ENCODE measurements around the gene PSMB2. TPM values are rescaled to one million over a fixed set of nuclear protein-coding genes. Genes with fewer than 3 reads are reported as not detected.
A peak's percentile ranks its signal among the peaks of the same experiment; 100 is the strongest.

PSMB2 gene
- polyA plus RNA-seq, 1 donor from 2014 or later: 48.2 TPM

DNA sequence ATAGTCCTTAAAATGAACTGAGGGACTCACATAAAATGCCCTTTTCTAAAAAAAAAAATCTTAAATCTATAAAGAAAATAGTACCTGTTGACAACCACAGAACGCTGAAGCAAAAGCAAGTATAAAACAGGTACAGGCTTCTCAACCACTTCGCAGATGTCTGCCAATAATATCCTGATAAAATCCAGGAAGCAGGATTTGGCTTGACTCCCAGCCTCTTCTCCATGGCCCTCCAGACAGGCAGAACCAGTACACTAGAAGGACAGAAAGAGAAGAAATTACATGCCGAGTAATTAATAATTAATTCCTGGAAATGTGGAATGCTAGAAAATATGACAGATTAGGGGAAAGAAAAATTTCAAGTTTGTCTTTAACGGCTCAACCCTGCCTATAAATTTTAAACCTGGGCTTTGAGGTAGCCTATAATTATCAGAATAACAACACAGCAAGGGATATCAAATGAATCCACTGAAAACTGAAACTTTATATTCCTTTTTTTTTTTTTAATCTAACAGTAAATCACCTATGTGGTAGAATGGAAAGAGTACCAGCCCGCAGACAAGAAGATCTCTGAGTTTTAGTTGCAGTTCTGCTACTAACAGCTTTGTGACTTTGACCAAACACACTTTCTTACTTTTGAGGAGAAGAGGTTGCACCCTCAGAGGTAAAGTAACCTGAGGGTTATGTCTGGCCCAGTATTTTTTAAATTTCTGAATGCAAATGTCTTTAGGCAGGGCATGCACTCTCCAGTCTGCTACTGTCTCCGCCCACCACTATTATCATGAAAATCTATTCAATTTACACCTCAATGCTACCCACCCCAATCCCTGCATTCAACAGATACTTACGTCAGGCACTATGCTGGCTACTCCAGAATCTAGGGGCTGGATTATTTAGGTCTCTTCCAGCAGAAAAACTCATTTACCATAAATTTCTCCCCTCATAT, 86.8 kb downstream of the PSMB2 start:
- Histone ChIP-seq H3K27ac (ENCODE audit: low read length) (no peak overlapping the region), H3K79me2 (replicated peaks; ENCODE audit: insufficient read depth, low read length) (peaks cover 18% of the 10 kb centered on the region), H3K9me3 (ENCODE audit: low read length) (no peaks in the 10 kb centered on the region), H3K4me3 (ENCODE audit: low read length) (peak overlapping the region; percentile 93), H4K20me1 (ENCODE audit: insufficient read depth) (no peaks in the 10 kb centered on the region), H3K9me2 (ENCODE audit: insufficient read depth, low read length) (no peaks in the 10 kb centered on the region), H3K27me3 (ENCODE audit: insufficient read depth, low read depth, low read length) (no peaks in the 10 kb centered on the region), H3K9ac (ENCODE audit: low read length) (no peak overlapping the region), H3K4me2 (ENCODE audit: low read length) (no peak overlapping the region), H2AFZ (ENCODE audit: low read depth, low read length) (no peak overlapping the region), H3F3A (ENCODE audit: insufficient read depth, low read length, poor library complexity, severe bottlenecking) (peaks cover 5% of the 10 kb centered on the region), H3K36me3 (ENCODE audit: insufficient read depth, low read length) (peaks cover 4% of the 10 kb centered on the region)
- TF ChIP-seq MXI1 (conservative IDR thresholded peaks at IDR 0.05; ENCODE audit: poor library complexity, severe bottlenecking) (no peak), EZH2 (IDR thresholded peaks at IDR 0.05; ENCODE audit: borderline replicate concordance, insufficient read depth, low read length, poor library complexity, severe bottlenecking) (no peak), SMC3 (conservative IDR thresholded peaks at IDR 0.05; ENCODE audit: poor library complexity) (no peak), EP300 (conservative IDR thresholded peaks at IDR 0.05; ENCODE audit: poor library complexity, severe bottlenecking) (no peak)
- TF ChIP-seq, protein P1, sequence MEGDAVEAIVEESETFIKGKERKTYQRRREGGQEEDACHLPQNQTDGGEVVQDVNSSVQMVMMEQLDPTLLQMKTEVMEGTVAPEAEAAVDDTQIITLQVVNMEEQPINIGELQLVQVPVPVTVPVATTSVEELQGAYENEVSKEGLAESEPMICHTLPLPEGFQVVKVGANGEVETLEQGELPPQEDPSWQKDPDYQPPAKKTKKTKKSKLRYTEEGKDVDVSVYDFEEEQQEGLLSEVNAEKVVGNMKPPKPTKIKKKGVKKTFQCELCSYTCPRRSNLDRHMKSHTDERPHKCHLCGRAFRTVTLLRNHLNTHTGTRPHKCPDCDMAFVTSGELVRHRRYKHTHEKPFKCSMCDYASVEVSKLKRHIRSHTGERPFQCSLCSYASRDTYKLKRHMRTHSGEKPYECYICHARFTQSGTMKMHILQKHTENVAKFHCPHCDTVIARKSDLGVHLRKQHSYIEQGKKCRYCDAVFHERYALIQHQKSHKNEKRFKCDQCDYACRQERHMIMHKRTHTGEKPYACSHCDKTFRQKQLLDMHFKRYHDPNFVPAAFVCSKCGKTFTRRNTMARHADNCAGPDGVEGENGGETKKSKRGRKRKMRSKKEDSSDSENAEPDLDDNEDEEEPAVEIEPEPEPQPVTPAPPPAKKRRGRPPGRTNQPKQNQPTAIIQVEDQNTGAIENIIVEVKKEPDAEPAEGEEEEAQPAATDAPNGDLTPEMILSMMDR (IDR thresholded peaks at IDR 0.05; ENCODE audit: poor library complexity, severe bottlenecking): no peak
- TF ChIP-seq, protein P2, sequence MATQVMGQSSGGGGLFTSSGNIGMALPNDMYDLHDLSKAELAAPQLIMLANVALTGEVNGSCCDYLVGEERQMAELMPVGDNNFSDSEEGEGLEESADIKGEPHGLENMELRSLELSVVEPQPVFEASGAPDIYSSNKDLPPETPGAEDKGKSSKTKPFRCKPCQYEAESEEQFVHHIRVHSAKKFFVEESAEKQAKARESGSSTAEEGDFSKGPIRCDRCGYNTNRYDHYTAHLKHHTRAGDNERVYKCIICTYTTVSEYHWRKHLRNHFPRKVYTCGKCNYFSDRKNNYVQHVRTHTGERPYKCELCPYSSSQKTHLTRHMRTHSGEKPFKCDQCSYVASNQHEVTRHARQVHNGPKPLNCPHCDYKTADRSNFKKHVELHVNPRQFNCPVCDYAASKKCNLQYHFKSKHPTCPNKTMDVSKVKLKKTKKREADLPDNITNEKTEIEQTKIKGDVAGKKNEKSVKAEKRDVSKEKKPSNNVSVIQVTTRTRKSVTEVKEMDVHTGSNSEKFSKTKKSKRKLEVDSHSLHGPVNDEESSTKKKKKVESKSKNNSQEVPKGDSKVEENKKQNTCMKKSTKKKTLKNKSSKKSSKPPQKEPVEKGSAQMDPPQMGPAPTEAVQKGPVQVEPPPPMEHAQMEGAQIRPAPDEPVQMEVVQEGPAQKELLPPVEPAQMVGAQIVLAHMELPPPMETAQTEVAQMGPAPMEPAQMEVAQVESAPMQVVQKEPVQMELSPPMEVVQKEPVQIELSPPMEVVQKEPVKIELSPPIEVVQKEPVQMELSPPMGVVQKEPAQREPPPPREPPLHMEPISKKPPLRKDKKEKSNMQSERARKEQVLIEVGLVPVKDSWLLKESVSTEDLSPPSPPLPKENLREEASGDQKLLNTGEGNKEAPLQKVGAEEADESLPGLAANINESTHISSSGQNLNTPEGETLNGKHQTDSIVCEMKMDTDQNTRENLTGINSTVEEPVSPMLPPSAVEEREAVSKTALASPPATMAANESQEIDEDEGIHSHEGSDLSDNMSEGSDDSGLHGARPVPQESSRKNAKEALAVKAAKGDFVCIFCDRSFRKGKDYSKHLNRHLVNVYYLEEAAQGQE (IDR thresholded peaks at IDR 0.05; ENCODE audit: borderline replicate concordance): no peak

DNA sequence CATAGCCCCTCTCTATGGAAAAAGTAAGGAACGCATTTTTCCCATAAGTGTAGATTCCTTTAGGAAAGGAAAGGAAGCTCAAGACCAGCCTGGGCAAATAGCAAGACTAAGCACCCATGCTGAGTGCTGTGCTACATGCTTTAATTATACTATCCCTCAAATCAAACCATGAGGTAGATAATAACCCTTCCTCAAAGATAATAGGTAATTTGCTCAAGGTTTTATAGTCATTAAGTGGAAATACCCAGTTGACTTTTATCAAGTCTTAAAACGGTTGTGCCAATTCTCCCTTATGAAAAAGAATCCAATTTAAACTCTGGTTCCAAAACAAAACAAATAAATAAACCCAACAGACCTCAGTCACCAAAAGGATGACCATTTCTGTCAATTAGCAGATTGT, 87.5 kb downstream of the PSMB2 start:
- Histone ChIP-seq H3K79me2 (replicated peaks; ENCODE audit: insufficient read depth, low read length) (peaks cover 18% of the 10 kb centered on the region), H3K9me3 (ENCODE audit: low read length) (no peaks in the 10 kb centered on the region), H3K27me3 (ENCODE audit: insufficient read depth, low read depth, low read length) (no peaks in the 10 kb centered on the region), H4K20me1 (ENCODE audit: insufficient read depth) (no peaks in the 10 kb centered on the region), H3K4me3 (ENCODE audit: low read length) (no peak overlapping the region), H3K9me2 (ENCODE audit: insufficient read depth, low read length) (no peaks in the 10 kb centered on the region), H3K9ac (ENCODE audit: low read length) (no peak overlapping the region), H3K4me2 (ENCODE audit: low read length) (no peak overlapping the region), H3K27ac (ENCODE audit: low read length) (no peak overlapping the region), H2AFZ (ENCODE audit: low read depth, low read length) (no peak overlapping the region), H3K36me3 (ENCODE audit: insufficient read depth, low read length) (peaks cover 4% of the 10 kb centered on the region), H3F3A (ENCODE audit: insufficient read depth, low read length, poor library complexity, severe bottlenecking) (no peaks in the 10 kb centered on the region)
- TF ChIP-seq EZH2 (IDR thresholded peaks at IDR 0.05; ENCODE audit: borderline replicate concordance, insufficient read depth, low read length, poor library complexity, severe bottlenecking) (no peak), EP300 (conservative IDR thresholded peaks at IDR 0.05; ENCODE audit: poor library complexity, severe bottlenecking) (no peak), MXI1 (conservative IDR thresholded peaks at IDR 0.05; ENCODE audit: poor library complexity, severe bottlenecking) (no peak), POLR2AphosphoS5 (IDR thresholded peaks at IDR 0.05) (no peak), SMC3 (conservative IDR thresholded peaks at IDR 0.05; ENCODE audit: poor library complexity) (no peak), RAD21 (conservative IDR thresholded peaks at IDR 0.05) (no peak), TAF1 (IDR thresholded peaks at IDR 0.05; ENCODE audit: low read depth) (no peak)
- TF ChIP-seq, protein P1 (IDR thresholded peaks at IDR 0.05; ENCODE audit: poor library complexity, severe bottlenecking): no peak
- TF ChIP-seq, protein P2 (IDR thresholded peaks at IDR 0.05; ENCODE audit: borderline replicate concordance): no peak

Data from neural cell (in vitro differentiated cells).